ENCODE data around the gene MYBPC2.

MYBPC2 gene

GRCh38 chr19:50427318-50427925 lies 5.3 kb upstream of the MYBPC2 start:
- no peak; the same call in 1 of the 2 replicates for TF ChIP-seq CTCF (IDR thresholded peaks at IDR 0.05)
- no peak for TF ChIP-seq ZFX (IDR thresholded peaks at IDR 0.05; ENCODE audit: borderline replicate concordance)
- H3K27ac ChIP-seq, result peak overlapping the region; percentile 33; the same call in 1 of the 2 replicates

GRCh38 chr19:50427997-50428425 lies 4.7 kb upstream of the MYBPC2 start:
- TF ChIP-seq ZFX (IDR thresholded peaks at IDR 0.05; ENCODE audit: borderline replicate concordance) (no peak), CTCF (IDR thresholded peaks at IDR 0.05) (no peak)
- peak overlapping the region; percentile 33; the same call in 1 of the 2 replicates for H3K27ac ChIP-seq

GRCh38 chr19:50428772-50429463 lies 3.8 kb upstream of the MYBPC2 start:
- no peak overlapping the region for H3K27ac ChIP-seq
- TF ChIP-seq ZFX (IDR thresholded peaks at IDR 0.05; ENCODE audit: borderline replicate concordance) (no peak), CTCF (IDR thresholded peaks at IDR 0.05) (no peak)

GRCh38 chr19:50430888-50431342 lies 1.8 kb upstream of the MYBPC2 start:
- H3K27ac ChIP-seq, result no peak overlapping the region
- TF ChIP-seq ZFX (IDR thresholded peaks at IDR 0.05; ENCODE audit: borderline replicate concordance) (no peak), CTCF (IDR thresholded peaks at IDR 0.05) (no peak)

- TF ChIP-seq ZFX (IDR thresholded peaks at IDR 0.05; ENCODE audit: borderline replicate concordance) (no peak), CTCF (IDR thresholded peaks at IDR 0.05) (no peak)
- H3K27ac ChIP-seq, result no peak overlapping the region
Measured at GRCh38 chr19:50431343-50432220, 1.1 kb upstream of the MYBPC2 start.

- no peak overlapping the region for H3K27ac ChIP-seq
- TF ChIP-seq ZFX (IDR thresholded peaks at IDR 0.05; ENCODE audit: borderline replicate concordance), result no peak
- TF ChIP-seq CTCF (IDR thresholded peaks at IDR 0.05), result no peak
Measured at GRCh38 chr19:50433201-50434180, 799 bp downstream of the MYBPC2 start.

All from 22Rv1 (cell line).